B cell (primary cell): ENCODE data around the gene FMNL2. TPM values are rescaled to one million over a fixed set of nuclear protein-coding genes. Genes with fewer than 3 reads are reported as not detected.

Experiments
- ATAC-seq: fragments of 200-7000 bp; cut with Tn5 transposase; one replicate; pipeline ENCODE4 v1.10.0; 2021; ENCODE audit warnings: low read depth, mild to moderate bottlenecking, moderate number of reproducible peaks, moderate library complexity
- CTCF ChIA-PET: fragments of 350-600 bp; sonication (Branson Sonifier 250); formaldehyde crosslinking; loops from one replicate; lab custom pipeline; 2021; ENCODE audit warnings: antibody characterized with exemption, inconsistent platforms; lab: Charles Lee
- POLR2A ChIA-PET: fragments of 350-600 bp; sonication (Branson Sonifier 250); formaldehyde crosslinking; loops from one replicate; lab custom pipeline; 2021; ENCODE audit warnings: antibody characterized with exemption; lab: Charles Lee
- DNase-seq: peaks from one replicate; pipeline ENCODE4 v3.0.0; 2013
- H2AFZ ChIP-seq: 2 replicates; pipeline ENCODE4 v1.6.1; 2012; ENCODE audit warnings: mild to moderate bottlenecking, low read depth, low read length; ENCODE audit not compliant: insufficient read depth, poor library complexity, severe bottlenecking
- H3K27ac ChIP-seq, 2 donors: 1 replicate in 1 of 2; 2 replicates in 1 of 2; pipeline ENCODE4 v1.5.1; 2012 to 2013; ENCODE audit warnings: low read length in 2 of 2, mild to moderate bottlenecking in 2 of 2, moderate library complexity in 1 of 2
- H3K27me3 ChIP-seq, 4 experiments: fragments of 200-600 bp in 1 of 4; sonication (generic) in 1 of 4; replicated peaks in 1 of 4; 1 replicate in 2 of 4; 2 replicates in 2 of 4; pipeline versions ENCODE4 v1.6.1 to v1.7.0; 2013 to 2016; ENCODE audit warnings: low read length in 3 of 4, mild to moderate bottlenecking in 2 of 4, mixed read lengths in 1 of 4, moderate library complexity in 1 of 4; ENCODE audit not compliant: insufficient read depth in 4 of 4, control insufficient read depth in 3 of 4; ENCODE audit errors: control extremely low read depth in 1 of 4
- H3K36me3 ChIP-seq, 2 experiments: replicated peaks in 1 of 2; 1 replicate in 1 of 2; 2 replicates in 1 of 2; pipeline versions ENCODE4 v1.6.1 to v1.7.1; 2013; ENCODE audit warnings: low read length in 1 of 2; ENCODE audit not compliant: insufficient read depth in 2 of 2, control insufficient read depth in 1 of 2; ENCODE audit errors: control extremely low read depth in 1 of 2, extremely low read depth in 1 of 2
- H3K4me1 ChIP-seq, 2 donors: fragments of 200-600 bp in 1 of 2; sonication (generic) in 1 of 2; 1 replicate in 1 of 2; 2 replicates in 1 of 2; pipeline versions ENCODE4 v1.5.1 to v1.6.1; 2013 to 2017; ENCODE audit warnings: low read length in 2 of 2; ENCODE audit not compliant: control insufficient read depth in 2 of 2, insufficient read depth in 2 of 2
- H3K4me2 ChIP-seq: replicated peaks from 2 replicates; pipeline ENCODE3; 2012; ENCODE audit warnings: mild to moderate bottlenecking, low read depth, low read length; ENCODE audit not compliant: poor library complexity, severe bottlenecking
- H3K4me3 ChIP-seq, 5 experiments: fragments of 200-600 bp in 1 of 5; sonication (generic) in 1 of 5; 1 replicate in 3 of 5; 2 replicates in 2 of 5; pipeline versions ENCODE4 v1.5.1 to v1.7.0; 2011 to 2016; ENCODE audit warnings: low read length in 4 of 5, mild to moderate bottlenecking in 4 of 5, low read depth in 2 of 5, control low read depth in 1 of 5, moderate library complexity in 1 of 5; ENCODE audit not compliant: insufficient read depth in 1 of 5; ENCODE audit errors: control extremely low read depth in 1 of 5, extremely low read depth in 1 of 5
- H3K79me2 ChIP-seq: fragments of 200-600 bp; sonication (generic); one replicate; pipeline ENCODE4 v1.6.0; 2016; ENCODE audit warnings: low read length; ENCODE audit not compliant: control insufficient read depth, insufficient read depth
- H3K9ac ChIP-seq: fragments of 200-600 bp; sonication (generic); 2 replicates; pipeline ENCODE4 v1.6.1; 2017; ENCODE audit warnings: mild to moderate bottlenecking, low read length, moderate library complexity
- H3K9me3 ChIP-seq, 3 donors: one replicate each; pipeline versions ENCODE4 v1.6.1 to v1.7.1; 2013; ENCODE audit warnings: low read length in 2 of 3; ENCODE audit not compliant: control insufficient read depth in 2 of 3, insufficient read depth in 1 of 3; ENCODE audit errors: control extremely low read depth in 1 of 3
- H4K20me1 ChIP-seq: 2 replicates; pipeline ENCODE4 v1.6.0; 2012; ENCODE audit warnings: mild to moderate bottlenecking, low read length; ENCODE audit not compliant: insufficient read depth, control insufficient read depth, poor library complexity, severe bottlenecking
- H3K27ac Mint-ChIP-seq: one replicate; pipeline ENCODE4 v1.8.0; 2021; ENCODE audit warnings: mixed read lengths
- H3K27me3 Mint-ChIP-seq: one replicate; pipeline ENCODE4 v1.8.0; 2021; ENCODE audit warnings: mixed read lengths
- H3K4me1 Mint-ChIP-seq: one replicate; pipeline ENCODE4 v1.8.0; 2021; ENCODE audit warnings: mixed read lengths
- H3K4me3 Mint-ChIP-seq: one replicate; pipeline ENCODE4 v1.8.0; 2021; ENCODE audit warnings: mixed read lengths
- H3K9me3 Mint-ChIP-seq: one replicate; pipeline ENCODE4 v1.8.0; 2022; ENCODE audit warnings: mixed read lengths; ENCODE audit not compliant: insufficient read depth
- CTCF ChIP-seq: fragments of 200-600 bp; IDR thresholded peaks from one replicate; pipeline ENCODE4 v1.8.0; 2022; ENCODE audit warnings: antibody characterized with exemption, mild to moderate bottlenecking
- EZH2 ChIP-seq: IDR thresholded peaks from 2 replicates; pipeline ENCODE4 v1.6.1; 2012; ENCODE audit warnings: borderline replicate concordance, low read depth, mild to moderate bottlenecking, moderate library complexity, low read length; ENCODE audit not compliant: insufficient read depth, poor library complexity, severe bottlenecking
- WGBS: methylation state at CpG from one replicate; pipeline ENCODE4 v1.1.5; 2013; ENCODE audit warnings: missing lambda C conversion rate; ENCODE audit not compliant: insufficient coverage; 5-methylcytosine and 5-hydroxymethylcytosine counted together
- intact Hi-C: fragments of 100-400 bp; cut with micrococcal nuclease; formaldehyde crosslinking; loops from one replicate; pipeline ENCODE4 v1.10.0; 2022
- polyA plus RNA-seq: library from polyadenylated mRNA; depleted of rRNA; stranded (reverse); fragments of >200 nt; gene quantifications from 2 replicates; pipeline ENCODE4 v1.2.3, GENCODE V29; 2012
- total RNA-seq, 2 donors: library from RNA; stranded (reverse); fragments of 120-200 nt in 1 of 2; gene quantifications; 1 replicate in 1 of 2; 2 replicates in 1 of 2; pipeline versions ENCODE4 v1.2.3 to v1.2.4, GENCODE V29; 2013 to 2022

Gene FMNL2
- total and polyA plus RNA-seq, 2 donors (not counting 1 experiment from before 2014, with no cell fraction given), result 0.73 to 8.8 TPM

GRCh38 chr2:152693033-152693432, 358.1 kb downstream of the FMNL2 start:
- Histone ChIP-seq H3K36me3 (peaks cover 4 to 16% of the 10 kb centered on the region in 2 experiments), H3K9me3 (peaks cover 0 to 1% (median 0%) of the 10 kb centered on the region in 3 donors), H3K79me2 (peaks cover 51% of the 10 kb centered on the region), H2AFZ (no peak overlapping the region), H3K27ac (no peak overlapping the region), H3K27me3 (no peaks in the 10 kb centered on the region), H3K9ac (no peak overlapping the region), H3K4me3 (no peak overlapping the region), H3K4me1 (peaks cover 3 to 15% of the 10 kb centered on the region in 2 donors), H4K20me1 (peaks cover 10% of the 10 kb centered on the region), H3K4me2 (no peak overlapping the region)
- ChIA-PET POLR2A (no interaction called here), CTCF (no interaction called here)
- H3K9me3 Mint-ChIP-seq, result no peaks in the 10 kb centered on the region
- H3K4me1 Mint-ChIP-seq, result peaks cover 24% of the 10 kb centered on the region
- no peak for DNase-seq
- WGBS, result no CpG with 5 or more reads among the region's 4 CpGs
- intact Hi-C loops, result no loop called here
- H3K4me3 Mint-ChIP-seq, result no peak overlapping the region
- H3K27ac Mint-ChIP-seq, result no peak overlapping the region
- TF ChIP-seq EZH2 (no peak), CTCF (no peak)
- H3K27me3 Mint-ChIP-seq, result no peaks in the 10 kb centered on the region
- no peak for ATAC-seq

- peaks cover 14% of the 10 kb centered on the region for H4K20me1 ChIP-seq
- H3K27ac Mint-ChIP-seq, result peak overlapping the region; percentile 78
Observed at GRCh38 chr2:152694161-152694661, 359.2 kb downstream of the FMNL2 start.

More at GRCh38 chr2:152694161-152694661, 359.2 kb downstream of the FMNL2 start:
- no peaks in the 10 kb centered on the region for H3K9me3 Mint-ChIP-seq
- Histone ChIP-seq H3K4me3 (peak overlapping the region in 2 of 5 experiments; percentile 6 to 18), H3K4me1 (peaks cover 3 to 15% of the 10 kb centered on the region in 2 donors), H3K9ac (peak overlapping the region; percentile 36), H3K36me3 (peaks cover 4 to 16% of the 10 kb centered on the region in 2 experiments), H3K79me2 (peaks cover 53% of the 10 kb centered on the region), H3K9me3 (peaks cover 0 to 1% (median 0%) of the 10 kb centered on the region in 3 donors), H3K27ac (peak overlapping the region; percentile 14 to 60), H3K4me2 (peak overlapping the region; percentile 69), H3K27me3 (no peaks in the 10 kb centered on the region), H2AFZ (no peak overlapping the region)
- H3K4me1 Mint-ChIP-seq, result peaks cover 24% of the 10 kb centered on the region
- peak overlapping the region; percentile 40 for H3K4me3 Mint-ChIP-seq
- POLR2A ChIA-PET, result no interaction called here
- H3K27me3 Mint-ChIP-seq, result no peaks in the 10 kb centered on the region
- intact Hi-C loops, result loop anchor here (2.0 kb wide), 1 partner anchor 23 kb away; the partner anchor contains the start of gene PRPF40A
- CTCF ChIA-PET, result interaction anchor here (0.9 kb wide), 1 partner anchor 49 kb away, joined by 3 read pairs; no protein-coding TSS in a partner anchor
- peak; percentile 31 for ATAC-seq
- TF ChIP-seq CTCF, result no peak
- TF ChIP-seq EZH2, result no peak
- 26% methylated on average over 5 of the region's 8 CpGs for WGBS
- peak; percentile 29 for DNase-seq
